CD14-positive monocyte (primary cell): Measurements from ENCODE around the gene EXD3. TPM values are rescaled to one million over a fixed set of nuclear protein-coding genes. Genes with fewer than 3 reads are reported as not detected.
A peak's percentile ranks its signal among the peaks of the same experiment; 100 is the strongest.

Experiments
- DNase-seq, 3 donors: peaks; one replicate each; pipeline ENCODE4 v3.0.0-alpha.2; 2011 to 2022
- H2AFZ ChIP-seq: 2 replicates; pipeline ENCODE4 v1.6.0; 2012; ENCODE audit warnings: mild to moderate bottlenecking, low read depth, low read length, inconsistent platforms; ENCODE audit not compliant: insufficient read depth, poor library complexity, severe bottlenecking
- H3K27ac ChIP-seq, 2 donors: 1 replicate in 1 of 2; 2 replicates in 1 of 2; pipeline ENCODE4 v1.5.1; 2012 to 2013; ENCODE audit warnings: low read length in 2 of 2, control low read depth in 1 of 2, inconsistent platforms in 1 of 2, low read depth in 1 of 2, mild to moderate bottlenecking in 1 of 2
- H3K27me3 ChIP-seq, 2 donors: one replicate each; pipeline versions ENCODE4 v1.6.0 to v1.6.1; 2011 to 2013; ENCODE audit warnings: low read length in 2 of 2; ENCODE audit not compliant: control insufficient read depth in 2 of 2, insufficient read depth in 2 of 2
- H3K36me3 ChIP-seq, 2 donors: replicated peaks in 1 of 2; 1 replicate in 1 of 2; 2 replicates in 1 of 2; pipeline versions ENCODE4 v1.5.1 to v1.6.1; 2012 to 2013; ENCODE audit warnings: low read length in 2 of 2, control low read depth in 1 of 2, inconsistent platforms in 1 of 2, mild to moderate bottlenecking in 1 of 2; ENCODE audit not compliant: insufficient read depth in 2 of 2, control insufficient read depth in 1 of 2
- H3K4me1 ChIP-seq, 2 donors: 1 replicate in 1 of 2; 2 replicates in 1 of 2; pipeline versions ENCODE4 v1.5.1 to v1.6.1; 2012 to 2013; ENCODE audit warnings: low read length in 2 of 2, control low read depth in 1 of 2, inconsistent platforms in 1 of 2, mild to moderate bottlenecking in 1 of 2, moderate library complexity in 1 of 2; ENCODE audit not compliant: insufficient read depth in 2 of 2, control insufficient read depth in 1 of 2
- H3K4me2 ChIP-seq: replicated peaks from 2 replicates; pipeline ENCODE3; 2012; ENCODE audit warnings: low read length, moderate library complexity, mild to moderate bottlenecking; ENCODE audit not compliant: poor library complexity, severe bottlenecking; ENCODE audit errors: extremely low read depth
- H3K4me3 ChIP-seq, 3 experiments: fragments of 200-600 bp in 1 of 3; sonication (generic) in 1 of 3; replicated peaks in 1 of 3; 1 replicate in 2 of 3; 2 replicates in 1 of 3; pipeline ENCODE4 v1.5.1; 2011 to 2013; ENCODE audit warnings: low read length in 3 of 3, mild to moderate bottlenecking in 3 of 3, control low read depth in 2 of 3, low read depth in 2 of 3, inconsistent platforms in 1 of 3, moderate library complexity in 1 of 3
- H3K79me2 ChIP-seq: 2 replicates; pipeline ENCODE4 v1.6.0; 2012; ENCODE audit warnings: mild to moderate bottlenecking, control low read depth, inconsistent platforms, low read length, moderate library complexity; ENCODE audit not compliant: insufficient read depth
- H3K9ac ChIP-seq: 2 replicates; pipeline ENCODE4 v1.6.0; 2017; ENCODE audit warnings: low read length, mild to moderate bottlenecking; ENCODE audit not compliant: insufficient read depth, poor library complexity, severe bottlenecking
- H3K9me3 ChIP-seq, 2 donors: replicated peaks in 1 of 2; 1 replicate in 1 of 2; 2 replicates in 1 of 2; pipeline versions ENCODE4 v1.5.1 to v1.6.1; 2012 to 2013; ENCODE audit warnings: low read length in 2 of 2, control low read depth in 1 of 2; ENCODE audit not compliant: control insufficient read depth in 1 of 2, insufficient read depth in 1 of 2
- H4K20me1 ChIP-seq: 2 replicates; pipeline ENCODE4 v1.6.0; 2012; ENCODE audit warnings: mild to moderate bottlenecking, low read length, control low read depth, moderate library complexity; ENCODE audit not compliant: insufficient read depth
- H3K27ac Mint-ChIP-seq, 7 donors: one replicate each; pipeline ENCODE4 v1.8.0; 2020; ENCODE audit warnings: mild to moderate bottlenecking in 7 of 7, mixed read lengths in 7 of 7, moderate library complexity in 6 of 7, inconsistent platforms in 2 of 7
- H3K27me3 Mint-ChIP-seq, 3 donors: one replicate each; pipeline ENCODE4 v1.8.0; 2021 to 2022; ENCODE audit warnings: low read depth in 3 of 3, mild to moderate bottlenecking in 3 of 3, mixed read lengths in 3 of 3, moderate library complexity in 3 of 3, inconsistent platforms in 1 of 3
- H3K36me3 Mint-ChIP-seq, 2 donors: one replicate each; pipeline ENCODE4 v1.8.0; 2020; ENCODE audit warnings: mixed read lengths in 2 of 2, inconsistent platforms in 1 of 2, mild to moderate bottlenecking in 1 of 2
- H3K4me1 Mint-ChIP-seq: one replicate; pipeline ENCODE4 v1.8.0; 2020; ENCODE audit warnings: mild to moderate bottlenecking, mixed read lengths
- H3K4me3 Mint-ChIP-seq, 2 donors: one replicate each; pipeline ENCODE4 v1.8.0; 2020; ENCODE audit warnings: mild to moderate bottlenecking in 2 of 2, mixed read lengths in 2 of 2, moderate library complexity in 1 of 2
- H3K9me3 Mint-ChIP-seq, 7 donors: one replicate each; pipeline ENCODE4 v1.8.0; 2020 to 2022; ENCODE audit warnings: mixed read lengths in 7 of 7, mild to moderate bottlenecking in 6 of 7, moderate library complexity in 6 of 7, inconsistent platforms in 2 of 7
- WGBS: methylation state at CpG from one replicate; pipeline ENCODE4 v1.1.5; 2013; ENCODE audit warnings: missing lambda C conversion rate; ENCODE audit not compliant: insufficient coverage; 5-methylcytosine and 5-hydroxymethylcytosine counted together
- intact Hi-C, 2 donors: fragments of 100-400 bp; cut with micrococcal nuclease; formaldehyde crosslinking; loops; one replicate each; pipeline versions ENCODE4 v1.15.0 to v1.15.1; 2023
- polyA plus RNA-seq, 3 donors: library from polyadenylated mRNA; depleted of rRNA in 1 of 3; unstranded in 2 of 3; stranded (reverse) in 1 of 3; fragments of 300-500 nt in 2 of 3; fragments of >200 nt in 1 of 3; fragmentation: Illumina TruSeq in 2 of 3; gene quantifications; 1 replicate in 2 of 3; 2 replicates in 1 of 3; pipeline ENCODE4 v1.2.3, GENCODE V29; 2012 to 2021
- TF ChIP-seq, protein P1 (sequence below): fragments of 200-600 bp; IDR thresholded peaks from one replicate; pipeline ENCODE4 v1.8.0; 2022; ENCODE audit warnings: antibody characterized with exemption, mild to moderate bottlenecking

EXD3 gene
- polyA plus RNA-seq, 3 donors: 2.0 to 10.8 (median 3.0) TPM

DNA sequence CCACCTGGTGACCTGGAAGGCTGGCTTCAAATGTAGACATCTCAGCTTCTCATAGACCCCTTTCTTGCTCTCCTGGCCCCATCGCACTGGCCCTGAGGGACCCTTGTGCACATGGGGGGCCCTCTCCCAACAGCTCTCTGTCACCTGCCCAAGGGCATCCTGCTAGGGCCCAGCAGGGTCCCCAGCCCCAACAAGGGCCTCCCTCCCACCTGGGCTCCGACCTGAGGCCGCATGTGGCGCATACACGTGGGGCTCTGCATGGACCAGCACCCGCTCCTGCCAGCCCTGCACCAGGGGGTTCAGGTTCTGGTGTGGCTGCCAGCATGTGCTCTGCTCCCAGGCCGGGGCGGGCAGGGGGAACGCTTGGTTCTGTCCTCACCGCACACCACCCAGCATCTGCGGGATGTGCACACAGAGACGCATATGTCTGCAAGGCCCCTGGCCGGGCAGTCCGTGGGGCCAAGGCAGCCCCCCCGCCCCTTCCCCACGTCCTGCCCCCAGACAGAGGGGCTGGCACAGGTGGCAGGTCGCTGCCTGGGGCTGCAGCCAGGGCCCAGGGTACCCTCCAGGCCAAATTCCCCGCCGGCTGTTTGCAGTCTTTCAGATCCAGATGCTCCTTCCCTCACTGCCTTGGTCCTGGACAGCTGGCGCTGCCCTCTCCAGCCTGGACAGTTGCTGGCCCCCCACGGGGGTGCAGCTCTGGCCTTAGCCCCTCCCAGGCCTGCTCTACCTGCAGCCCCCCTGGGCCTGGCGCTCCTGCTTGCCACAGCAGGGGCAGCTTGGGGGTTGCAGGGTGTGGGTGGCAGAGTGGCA, 103.0 kb downstream of the EXD3 start:
- 76% methylated on average over 19 of the region's 22 CpGs for whole genome bisulfite sequencing
- H2AFZ ChIP-seq: peak overlapping the region; percentile 86
- H3K36me3 ChIP-seq: no peaks in the 10 kb centered on the region
- Mint-ChIP-seq H3K4me1 (peaks cover 5% of the 10 kb centered on the region), H3K36me3 (no peaks in the 10 kb centered on the region), H3K4me3 (no peak overlapping the region), H3K27me3 (peaks cover 2 to 20% (median 4%) of the 10 kb centered on the region in 3 donors), H3K9me3 (peaks cover 0 to 3% (median 1%) of the 10 kb centered on the region in 7 donors), H3K27ac (no peak overlapping the region)
- H3K27me3 ChIP-seq: peaks cover 0 to 16% of the 10 kb centered on the region in 2 donors
- H4K20me1 ChIP-seq: no peaks in the 10 kb centered on the region
- H3K9ac ChIP-seq: no peak overlapping the region
- H3K27ac ChIP-seq: no peak overlapping the region
- peaks cover 17 to 24% of the 10 kb centered on the region in 2 donors for H3K4me1 ChIP-seq
- intact Hi-C loops: no loop called here
- H3K4me2 ChIP-seq: peak overlapping the region; percentile 73
- no peaks in the 10 kb centered on the region for H3K79me2 ChIP-seq
- TF ChIP-seq, protein P1, sequence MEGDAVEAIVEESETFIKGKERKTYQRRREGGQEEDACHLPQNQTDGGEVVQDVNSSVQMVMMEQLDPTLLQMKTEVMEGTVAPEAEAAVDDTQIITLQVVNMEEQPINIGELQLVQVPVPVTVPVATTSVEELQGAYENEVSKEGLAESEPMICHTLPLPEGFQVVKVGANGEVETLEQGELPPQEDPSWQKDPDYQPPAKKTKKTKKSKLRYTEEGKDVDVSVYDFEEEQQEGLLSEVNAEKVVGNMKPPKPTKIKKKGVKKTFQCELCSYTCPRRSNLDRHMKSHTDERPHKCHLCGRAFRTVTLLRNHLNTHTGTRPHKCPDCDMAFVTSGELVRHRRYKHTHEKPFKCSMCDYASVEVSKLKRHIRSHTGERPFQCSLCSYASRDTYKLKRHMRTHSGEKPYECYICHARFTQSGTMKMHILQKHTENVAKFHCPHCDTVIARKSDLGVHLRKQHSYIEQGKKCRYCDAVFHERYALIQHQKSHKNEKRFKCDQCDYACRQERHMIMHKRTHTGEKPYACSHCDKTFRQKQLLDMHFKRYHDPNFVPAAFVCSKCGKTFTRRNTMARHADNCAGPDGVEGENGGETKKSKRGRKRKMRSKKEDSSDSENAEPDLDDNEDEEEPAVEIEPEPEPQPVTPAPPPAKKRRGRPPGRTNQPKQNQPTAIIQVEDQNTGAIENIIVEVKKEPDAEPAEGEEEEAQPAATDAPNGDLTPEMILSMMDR: no peak
- no peak for DNase-seq
- H3K9me3 ChIP-seq: no peaks in the 10 kb centered on the region
- H3K4me3 ChIP-seq: peak overlapping the region in 1 of 3 experiments; percentile 66

DNA sequence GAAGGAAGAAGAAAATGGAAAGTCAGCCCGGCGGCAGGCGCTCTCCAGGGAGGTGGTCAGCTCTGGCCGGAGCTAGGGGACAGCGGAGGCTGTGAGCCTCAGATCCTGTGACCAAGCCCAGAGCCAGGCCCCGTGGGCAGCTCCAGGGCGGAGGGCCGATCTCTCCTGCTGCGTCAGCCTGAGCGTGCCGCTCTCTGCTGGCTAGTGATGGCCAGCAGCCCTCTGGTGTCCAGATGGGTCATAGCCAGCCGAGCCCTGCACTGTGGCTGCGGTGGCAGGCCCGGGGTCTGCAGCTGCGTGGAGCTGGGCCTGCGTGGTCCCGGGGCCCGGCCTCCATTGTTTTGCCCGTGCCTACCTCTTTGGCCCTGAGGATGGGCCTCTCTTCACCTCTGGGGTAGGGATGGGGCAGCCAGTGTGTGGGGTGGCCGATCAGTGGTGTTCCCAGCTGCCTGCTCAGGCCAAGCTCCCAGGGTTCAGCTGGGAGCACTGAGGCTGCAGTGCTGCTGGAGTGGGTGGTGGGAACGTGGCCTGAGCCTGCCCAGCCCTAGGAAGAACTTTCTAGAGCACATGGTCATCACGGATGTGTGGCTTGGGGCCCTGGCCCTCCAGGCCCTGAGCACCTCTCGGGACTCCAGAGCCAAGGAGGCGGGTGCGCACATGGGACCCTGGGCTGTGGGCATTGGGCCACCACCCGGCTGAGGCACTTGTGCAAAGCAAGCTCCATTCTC, 103.8 kb downstream of the EXD3 start:
- Histone ChIP-seq H3K4me2 (no peak overlapping the region), H3K27ac (no peak overlapping the region), H4K20me1 (no peaks in the 10 kb centered on the region), H2AFZ (no peak overlapping the region), H3K79me2 (no peaks in the 10 kb centered on the region), H3K27me3 (peaks cover 0 to 20% of the 10 kb centered on the region in 2 donors), H3K36me3 (no peaks in the 10 kb centered on the region), H3K9ac (no peak overlapping the region), H3K4me1 (peaks cover 17 to 24% of the 10 kb centered on the region in 2 donors), H3K4me3 (no peak overlapping the region), H3K9me3 (no peaks in the 10 kb centered on the region)
- Mint-ChIP-seq H3K27me3 (peaks cover 2 to 21% (median 4%) of the 10 kb centered on the region in 3 donors), H3K36me3 (no peaks in the 10 kb centered on the region), H3K4me3 (no peak overlapping the region), H3K4me1 (peaks cover 5% of the 10 kb centered on the region), H3K27ac (no peak overlapping the region), H3K9me3 (peaks cover 0 to 3% (median 1%) of the 10 kb centered on the region in 7 donors)
- 96% methylated on average over 20 of the region's 26 CpGs for WGBS
- intact Hi-C loops: no loop called here
- TF ChIP-seq, protein P1: no peak
- no peak for DNase-seq
